Measurements from ENCODE around the gene CACNA2D3. TPM values are rescaled to one million over a fixed set of nuclear protein-coding genes. Genes with fewer than 3 reads are reported as not detected.
A peak's percentile ranks its signal among the peaks of the same experiment; 100 is the strongest.

Gene CACNA2D3
- polyA plus RNA-seq, 2 of the 4 experiments (the other 2 are of a cell fraction) = 0.04 to 0.05 TPM

DNA sequence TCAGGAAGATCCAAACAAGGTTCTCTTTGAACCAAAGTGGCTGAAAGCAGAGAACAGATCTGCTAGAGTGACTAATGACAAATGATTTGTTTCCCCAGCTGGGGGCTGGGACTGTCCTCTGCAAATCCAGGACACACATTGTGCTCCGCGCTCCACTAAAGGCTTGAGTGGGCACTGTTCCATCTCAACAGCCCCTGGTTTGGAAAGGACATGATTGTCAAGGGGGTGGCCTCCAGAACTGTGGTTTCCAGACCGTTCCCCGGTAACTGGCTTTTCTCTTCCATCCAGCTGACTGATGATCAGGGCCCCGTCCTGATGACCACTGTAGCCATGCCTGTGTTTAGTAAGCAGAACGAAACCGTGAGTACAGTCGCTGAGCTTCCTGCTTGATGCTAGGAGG lies 714.5 kb downstream of the CACNA2D3 start:
- TF ChIP-seq, protein P1, sequence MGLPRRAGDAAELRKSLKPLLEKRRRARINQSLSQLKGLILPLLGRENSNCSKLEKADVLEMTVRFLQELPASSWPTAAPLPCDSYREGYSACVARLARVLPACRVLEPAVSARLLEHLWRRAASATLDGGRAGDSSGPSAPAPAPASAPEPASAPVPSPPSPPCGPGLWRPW (IDR thresholded peaks at IDR 0.05) = no peak
- no peak for TF ChIP-seq EHF (CRISPR knock-in tag; IDR thresholded peaks at IDR 0.05)
- no peak for ATAC-seq
- no peak overlapping the region for H3K27ac ChIP-seq
- no peaks in the 10 kb centered on the region for H3K4me1 ChIP-seq
- DNase-seq (ENCODE audit: low read depth in 1 of 2, low spot score in 1 of 2) = no peak
- H3K4me3 ChIP-seq = no peak overlapping the region
- 43% methylated on average over 5 of the region's 8 CpGs for WGBS (ENCODE audit: missing lambda C conversion rate)
- H3K4me2 ChIP-seq = no peak overlapping the region
- FAIRE-seq = no peak
- no peaks in the 10 kb centered on the region for H3K9me3 ChIP-seq
- ChIA-PET CTCF (no interaction called here), POLR2A (no interaction called here)

DNA sequence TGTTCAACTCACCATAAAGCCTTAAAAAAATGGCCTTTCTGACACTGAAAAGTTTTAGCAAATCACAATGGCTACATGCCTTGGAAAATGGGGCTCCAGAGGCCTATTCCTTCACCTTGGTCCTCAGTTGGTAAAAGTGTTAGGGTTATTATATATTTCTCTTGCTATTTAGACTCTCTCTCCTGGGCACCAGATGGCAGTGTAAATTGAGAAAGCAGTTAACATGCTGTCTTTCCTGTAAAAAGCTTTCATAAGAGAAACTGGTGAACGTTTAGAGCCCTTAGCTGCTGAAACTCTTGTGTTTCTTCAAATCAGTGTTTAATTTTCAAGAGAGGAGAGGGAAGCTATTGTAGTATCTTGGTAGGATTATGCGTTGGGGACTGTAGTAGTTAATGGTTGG lies 715.6 kb downstream of the CACNA2D3 start:
- Histone ChIP-seq H3K4me2 (no peak overlapping the region), H3K4me3 (no peak overlapping the region), H3K4me1 (no peaks in the 10 kb centered on the region), H3K27ac (no peak overlapping the region), H3K9me3 (no peaks in the 10 kb centered on the region)
- CTCF ChIA-PET = interaction anchor here (0.8 kb wide), 1 partner anchor 9 kb away, joined by 4 read pairs; no protein-coding TSS in a partner anchor
- 6% methylated on average over 2 of the region's 2 CpGs for WGBS (ENCODE audit: missing lambda C conversion rate)
- POLR2A ChIA-PET = interaction anchor here (0.6 kb wide), 1 partner anchor 942 kb away, joined by 3 read pairs; no protein-coding TSS in a partner anchor
- no peak for DNase-seq (ENCODE audit: low read depth in 1 of 2, low spot score in 1 of 2)
- peak in 1 of 2 experiments; percentile 17; a peak in 1 of 5 replicates for TF ChIP-seq RAD21 (conservative IDR thresholded peaks at IDR 0.05 in 1 of 2, IDR thresholded peaks at IDR 0.05 in 1 of 2)
- TF ChIP-seq NFE2L2 (conservative IDR thresholded peaks at IDR 0.05; ENCODE audit: low read length) = no peak
- no peak for FAIRE-seq
- no peak for ATAC-seq

DNA sequence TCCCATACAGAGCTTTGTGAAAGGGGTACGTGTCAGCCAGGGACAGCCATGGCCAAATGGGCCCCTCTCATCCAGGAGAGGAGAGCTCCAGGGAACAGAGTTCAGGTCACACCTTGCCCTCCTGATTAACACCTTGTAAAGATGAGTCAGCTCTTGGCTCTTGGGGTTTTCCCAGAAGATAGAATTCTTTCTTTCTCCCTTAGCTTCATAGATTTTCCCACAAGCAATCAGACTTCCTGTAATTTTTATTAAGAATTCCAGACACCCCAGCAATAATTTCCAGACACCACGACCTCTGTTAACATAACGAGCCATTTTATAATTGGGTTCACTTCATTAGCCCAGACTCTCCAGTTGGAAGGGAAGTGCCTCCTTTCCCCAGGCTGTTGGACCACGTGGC lies 719.1 kb downstream of the CACNA2D3 start:
- Histone ChIP-seq H3K9me3 (no peaks in the 10 kb centered on the region), H3K4me2 (no peak overlapping the region), H3K4me1 (no peaks in the 10 kb centered on the region), H3K4me3 (no peak overlapping the region), H3K27ac (no peak overlapping the region)
- TF ChIP-seq RARB (CRISPR knock-in tag; IDR thresholded peaks at IDR 0.05) (no peak), KDM5A (IDR thresholded peaks at IDR 0.05) (no peak), EP300 (IDR thresholded peaks at IDR 0.05) (no peak), FOSB (CRISPR knock-in tag; IDR thresholded peaks at IDR 0.05) (no peak), JUN (IDR thresholded peaks at IDR 0.05) (no peak), EHMT2 (IDR thresholded peaks at IDR 0.05; ENCODE audit: low read depth) (no peak), SREBF2 (IDR thresholded peaks at IDR 0.05) (no peak), NR3C1 (IDR thresholded peaks at IDR 0.05) (no peak), ZC3H11A (IDR thresholded peaks at IDR 0.05) (no peak), FOXS1 (CRISPR knock-in tag; IDR thresholded peaks at IDR 0.05) (no peak), RNF2 (IDR thresholded peaks at IDR 0.05; ENCODE audit: borderline replicate concordance, low read depth) (no peak), JUNB (IDR thresholded peaks at IDR 0.05) (no peak), POLR2A (IDR thresholded peaks at IDR 0.05; ENCODE audit: low read length) (no peak), CHD4 (IDR thresholded peaks at IDR 0.05; ENCODE audit: borderline replicate concordance) (no peak), HOXA7 (CRISPR knock-in tag; IDR thresholded peaks at IDR 0.05) (no peak)
- TF ChIP-seq, protein P2, sequence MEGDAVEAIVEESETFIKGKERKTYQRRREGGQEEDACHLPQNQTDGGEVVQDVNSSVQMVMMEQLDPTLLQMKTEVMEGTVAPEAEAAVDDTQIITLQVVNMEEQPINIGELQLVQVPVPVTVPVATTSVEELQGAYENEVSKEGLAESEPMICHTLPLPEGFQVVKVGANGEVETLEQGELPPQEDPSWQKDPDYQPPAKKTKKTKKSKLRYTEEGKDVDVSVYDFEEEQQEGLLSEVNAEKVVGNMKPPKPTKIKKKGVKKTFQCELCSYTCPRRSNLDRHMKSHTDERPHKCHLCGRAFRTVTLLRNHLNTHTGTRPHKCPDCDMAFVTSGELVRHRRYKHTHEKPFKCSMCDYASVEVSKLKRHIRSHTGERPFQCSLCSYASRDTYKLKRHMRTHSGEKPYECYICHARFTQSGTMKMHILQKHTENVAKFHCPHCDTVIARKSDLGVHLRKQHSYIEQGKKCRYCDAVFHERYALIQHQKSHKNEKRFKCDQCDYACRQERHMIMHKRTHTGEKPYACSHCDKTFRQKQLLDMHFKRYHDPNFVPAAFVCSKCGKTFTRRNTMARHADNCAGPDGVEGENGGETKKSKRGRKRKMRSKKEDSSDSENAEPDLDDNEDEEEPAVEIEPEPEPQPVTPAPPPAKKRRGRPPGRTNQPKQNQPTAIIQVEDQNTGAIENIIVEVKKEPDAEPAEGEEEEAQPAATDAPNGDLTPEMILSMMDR (IDR thresholded peaks at IDR 0.05) = no peak
- ChIA-PET POLR2A (no interaction called here), CTCF (interaction anchor here (1.5 to 1.8 kb wide), 2 partner anchors 12 kb away, joined by 3 to 10 read pairs; no protein-coding TSS in a partner anchor)
- WGBS (ENCODE audit: missing lambda C conversion rate) = 7% methylated on average over 4 of the region's 4 CpGs
- no peak for DNase-seq (ENCODE audit: low read depth in 1 of 2, low spot score in 1 of 2)
- ATAC-seq = no peak
- no peak for FAIRE-seq

DNA sequence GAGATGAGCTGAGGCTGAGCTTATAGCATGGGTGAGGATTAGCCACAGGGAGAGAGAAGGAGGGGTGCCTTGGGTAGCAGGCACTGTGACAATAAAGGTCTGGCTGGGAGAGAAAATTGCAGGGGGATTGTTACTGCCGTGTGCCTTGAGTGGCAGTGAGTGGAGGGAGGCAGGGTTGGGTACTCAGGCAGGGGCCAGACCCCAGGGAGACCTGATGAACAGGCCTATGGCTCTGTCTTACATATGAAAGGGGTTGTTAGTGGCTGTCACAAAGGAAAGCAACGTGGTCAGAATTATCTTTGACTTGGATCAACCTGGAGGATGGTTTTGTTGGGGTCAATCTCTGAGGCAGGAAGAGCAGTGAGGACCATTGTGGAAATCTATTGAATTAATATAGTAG lies 721.0 kb downstream of the CACNA2D3 start:
- ChIA-PET POLR2A (no interaction called here), CTCF (interaction anchor here (1.8 kb wide), 1 partner anchor 10 kb away, joined by 10 read pairs; no protein-coding TSS in a partner anchor)
- no peak for DNase-seq (ENCODE audit: low read depth in 1 of 2, low spot score in 1 of 2)
- no peaks in the 10 kb centered on the region for H3K9me3 ChIP-seq
- no peak overlapping the region for H3K4me3 ChIP-seq
- H3K27ac ChIP-seq = no peak overlapping the region
- no peaks in the 10 kb centered on the region for H3K4me1 ChIP-seq
- 0% methylated on average over 2 of the region's 2 CpGs for WGBS (ENCODE audit: missing lambda C conversion rate)
- no peak overlapping the region for H3K4me2 ChIP-seq
- no peak for ATAC-seq
- no peak for FAIRE-seq
- TF ChIP-seq RAD21 (conservative IDR thresholded peaks at IDR 0.05 in 1 of 2, IDR thresholded peaks at IDR 0.05 in 1 of 2) (no peak), CBX8 (IDR thresholded peaks at IDR 0.05) (no peak), GATA3 (IDR thresholded peaks at IDR 0.05; ENCODE audit: borderline replicate concordance) (no peak), MAZ (IDR thresholded peaks at IDR 0.05; ENCODE audit: borderline replicate concordance, low read depth, low read length) (no peak), EHMT2 (IDR thresholded peaks at IDR 0.05; ENCODE audit: low read depth) (no peak), RFX5 (IDR thresholded peaks at IDR 0.05) (no peak), RARB (CRISPR knock-in tag; IDR thresholded peaks at IDR 0.05) (no peak), SREBF2 (IDR thresholded peaks at IDR 0.05) (no peak)
- TF ChIP-seq, protein P3, sequence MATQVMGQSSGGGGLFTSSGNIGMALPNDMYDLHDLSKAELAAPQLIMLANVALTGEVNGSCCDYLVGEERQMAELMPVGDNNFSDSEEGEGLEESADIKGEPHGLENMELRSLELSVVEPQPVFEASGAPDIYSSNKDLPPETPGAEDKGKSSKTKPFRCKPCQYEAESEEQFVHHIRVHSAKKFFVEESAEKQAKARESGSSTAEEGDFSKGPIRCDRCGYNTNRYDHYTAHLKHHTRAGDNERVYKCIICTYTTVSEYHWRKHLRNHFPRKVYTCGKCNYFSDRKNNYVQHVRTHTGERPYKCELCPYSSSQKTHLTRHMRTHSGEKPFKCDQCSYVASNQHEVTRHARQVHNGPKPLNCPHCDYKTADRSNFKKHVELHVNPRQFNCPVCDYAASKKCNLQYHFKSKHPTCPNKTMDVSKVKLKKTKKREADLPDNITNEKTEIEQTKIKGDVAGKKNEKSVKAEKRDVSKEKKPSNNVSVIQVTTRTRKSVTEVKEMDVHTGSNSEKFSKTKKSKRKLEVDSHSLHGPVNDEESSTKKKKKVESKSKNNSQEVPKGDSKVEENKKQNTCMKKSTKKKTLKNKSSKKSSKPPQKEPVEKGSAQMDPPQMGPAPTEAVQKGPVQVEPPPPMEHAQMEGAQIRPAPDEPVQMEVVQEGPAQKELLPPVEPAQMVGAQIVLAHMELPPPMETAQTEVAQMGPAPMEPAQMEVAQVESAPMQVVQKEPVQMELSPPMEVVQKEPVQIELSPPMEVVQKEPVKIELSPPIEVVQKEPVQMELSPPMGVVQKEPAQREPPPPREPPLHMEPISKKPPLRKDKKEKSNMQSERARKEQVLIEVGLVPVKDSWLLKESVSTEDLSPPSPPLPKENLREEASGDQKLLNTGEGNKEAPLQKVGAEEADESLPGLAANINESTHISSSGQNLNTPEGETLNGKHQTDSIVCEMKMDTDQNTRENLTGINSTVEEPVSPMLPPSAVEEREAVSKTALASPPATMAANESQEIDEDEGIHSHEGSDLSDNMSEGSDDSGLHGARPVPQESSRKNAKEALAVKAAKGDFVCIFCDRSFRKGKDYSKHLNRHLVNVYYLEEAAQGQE (IDR thresholded peaks at IDR 0.05) = no peak
- TF ChIP-seq, protein P4, sequence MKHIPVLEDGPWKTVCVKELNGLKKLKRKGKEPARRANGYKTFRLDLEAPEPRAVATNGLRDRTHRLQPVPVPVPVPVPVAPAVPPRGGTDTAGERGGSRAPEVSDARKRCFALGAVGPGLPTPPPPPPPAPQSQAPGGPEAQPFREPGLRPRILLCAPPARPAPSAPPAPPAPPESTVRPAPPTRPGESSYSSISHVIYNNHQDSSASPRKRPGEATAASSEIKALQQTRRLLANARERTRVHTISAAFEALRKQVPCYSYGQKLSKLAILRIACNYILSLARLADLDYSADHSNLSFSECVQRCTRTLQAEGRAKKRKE (CRISPR knock-in tag; IDR thresholded peaks at IDR 0.05; ENCODE audit: low read depth) = no peak
- TF ChIP-seq, protein P5, sequence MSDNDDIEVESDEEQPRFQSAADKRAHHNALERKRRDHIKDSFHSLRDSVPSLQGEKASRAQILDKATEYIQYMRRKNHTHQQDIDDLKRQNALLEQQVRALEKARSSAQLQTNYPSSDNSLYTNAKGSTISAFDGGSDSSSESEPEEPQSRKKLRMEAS (IDR thresholded peaks at IDR 0.05) = no peak

Measured in A549 (cell line).